Measurements from ENCODE around the gene ARPP21.

Gene ARPP21

DNA sequence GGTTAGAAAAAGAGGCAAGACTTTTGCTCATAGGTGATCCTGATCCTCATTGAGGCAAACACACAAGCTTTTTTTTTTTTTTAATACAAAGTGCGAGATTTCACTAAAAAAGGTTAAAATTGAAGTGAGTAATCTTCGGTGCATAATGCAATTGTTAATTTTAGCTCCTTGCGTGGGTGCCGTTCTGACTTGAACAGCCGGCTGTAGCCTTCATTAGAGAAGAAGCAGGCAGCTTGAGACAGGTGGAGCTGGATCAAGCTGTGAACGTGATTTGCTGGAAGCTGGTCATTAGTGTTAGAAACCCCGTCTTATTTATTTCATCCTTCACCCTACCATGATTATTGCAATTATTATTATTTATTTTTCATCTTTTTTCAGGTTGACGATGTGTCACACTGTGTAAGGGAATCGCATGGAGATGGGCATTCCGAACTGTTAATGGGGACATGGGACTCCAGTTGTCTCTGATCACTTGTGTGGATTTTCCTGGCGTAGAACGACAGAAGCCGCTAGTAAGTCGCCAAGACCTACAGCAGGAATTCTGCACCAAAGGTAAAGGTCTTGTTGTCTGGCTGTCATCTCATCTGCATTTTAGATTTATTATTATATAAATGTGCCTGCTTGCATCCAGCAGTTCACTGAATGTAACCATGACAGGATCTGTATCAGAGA lies 40.2 kb downstream of the ARPP21 start:
- no peak for DNase-seq

DNA sequence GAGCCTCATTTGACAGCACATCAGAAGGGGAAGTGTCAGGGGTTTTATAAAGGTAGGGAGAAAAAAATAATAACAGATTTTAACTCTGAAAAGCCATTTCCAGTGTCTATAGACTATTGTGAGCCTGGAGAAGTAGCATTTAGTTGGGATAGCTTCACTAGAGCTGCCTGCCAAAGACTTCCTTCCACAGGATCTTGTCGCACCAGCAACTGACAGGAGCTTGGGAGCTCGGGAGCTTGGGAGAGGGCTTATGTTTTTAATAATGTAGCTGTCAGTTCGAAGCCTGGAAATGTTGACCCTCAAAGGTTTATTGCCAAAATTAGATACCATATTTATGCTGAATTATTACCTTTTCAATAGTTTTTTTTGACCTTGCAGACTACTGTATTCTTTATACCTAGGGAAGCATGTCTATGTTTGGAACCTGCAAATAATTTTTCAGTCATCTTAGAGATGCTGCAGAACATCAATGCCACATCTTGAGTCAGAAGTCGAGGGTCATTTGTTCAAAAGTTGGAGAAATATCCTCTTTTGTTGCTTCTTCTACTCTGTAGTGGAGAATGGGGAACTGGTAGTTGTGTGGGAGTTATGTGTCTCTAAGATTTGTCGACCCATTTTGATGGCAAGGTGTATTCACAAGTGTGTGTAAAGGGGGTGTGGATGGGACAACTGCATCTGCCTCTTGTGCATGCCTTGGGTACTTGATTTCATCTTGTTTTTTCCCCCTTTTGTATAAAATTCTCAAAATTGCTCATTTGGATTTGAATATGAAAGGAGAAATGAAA lies 41.7 kb downstream of the ARPP21 start:
- DNase-seq, result no peak

DNA sequence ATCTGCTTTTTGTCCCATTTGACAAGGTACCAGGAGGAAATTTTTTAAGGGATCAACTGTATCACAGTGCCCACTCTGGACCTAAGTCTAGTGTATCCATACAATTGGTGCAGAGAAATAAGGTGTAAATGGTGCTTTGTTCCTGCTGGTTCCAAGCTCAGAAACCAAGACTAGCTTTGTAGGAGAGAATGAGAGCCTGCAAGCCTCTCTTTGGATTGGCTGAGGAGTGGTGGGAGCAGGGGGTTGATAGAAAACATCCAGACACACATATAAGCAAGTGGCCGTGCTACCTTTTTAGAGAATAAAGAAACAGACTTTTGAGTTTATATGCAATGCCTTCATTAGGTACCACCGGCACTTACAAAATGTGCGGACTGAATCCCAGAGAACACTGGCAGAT lies 45.8 kb downstream of the ARPP21 start:
- DNase-seq, result no peak

DNA sequence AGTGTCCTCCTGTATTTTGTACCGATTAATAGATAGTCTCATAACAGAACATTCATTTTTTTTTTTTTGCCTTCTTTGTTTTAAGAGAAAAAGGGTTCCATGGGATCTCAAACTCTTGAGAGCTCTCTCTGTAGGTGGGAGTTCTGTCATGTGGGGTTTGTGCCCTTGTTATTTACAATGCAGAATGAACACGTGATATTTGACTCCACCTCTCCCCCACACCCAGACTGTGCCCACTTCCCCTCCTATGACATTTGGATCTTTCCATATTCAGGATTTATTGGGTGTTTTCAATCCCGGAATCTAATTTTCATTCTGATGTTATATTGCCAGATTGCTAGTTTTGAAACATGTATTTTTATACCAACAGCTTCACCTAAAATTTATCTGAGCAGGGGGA lies 49.5 kb downstream of the ARPP21 start:
- DNase-seq, result no peak

DNA sequence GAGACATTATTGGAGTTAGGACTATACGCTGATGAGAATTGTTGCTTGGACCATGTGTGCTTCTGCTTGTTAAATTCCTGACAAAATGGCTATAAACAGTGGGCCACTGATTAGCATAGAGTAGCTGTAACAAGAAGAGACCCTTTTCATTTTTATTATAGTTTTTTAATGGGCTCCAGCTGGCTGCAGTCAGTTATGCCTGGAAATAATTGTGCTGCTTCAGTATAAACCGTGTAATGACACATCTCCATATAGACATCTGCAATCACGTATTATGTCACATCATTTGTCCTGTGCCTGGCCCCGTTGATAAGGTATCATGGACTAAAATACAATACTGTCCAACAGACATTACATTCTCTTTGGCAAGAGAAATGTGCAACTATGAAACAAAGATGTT lies 50.9 kb downstream of the ARPP21 start:
- no peak for DNase-seq

DNA sequence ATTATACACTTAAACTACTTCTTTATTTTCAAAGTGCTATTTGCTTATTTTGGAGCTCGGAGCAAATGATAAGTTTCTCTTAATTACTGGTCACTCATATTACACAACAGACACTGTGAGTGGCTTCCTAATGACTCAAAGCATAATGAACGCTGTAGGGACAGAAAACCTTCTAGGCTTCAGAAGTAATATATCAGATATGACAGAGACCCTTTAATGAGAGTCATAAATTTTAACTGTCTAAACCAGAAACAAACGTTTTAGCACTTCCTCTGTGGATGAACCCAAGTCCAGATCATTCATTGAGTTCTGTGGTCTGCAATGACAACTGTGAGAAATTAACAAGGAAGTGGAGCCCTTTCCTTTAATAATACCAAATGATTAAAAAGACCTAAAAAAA lies 66.6 kb downstream of the ARPP21 start:
- DNase-seq, result no peak

DNA sequence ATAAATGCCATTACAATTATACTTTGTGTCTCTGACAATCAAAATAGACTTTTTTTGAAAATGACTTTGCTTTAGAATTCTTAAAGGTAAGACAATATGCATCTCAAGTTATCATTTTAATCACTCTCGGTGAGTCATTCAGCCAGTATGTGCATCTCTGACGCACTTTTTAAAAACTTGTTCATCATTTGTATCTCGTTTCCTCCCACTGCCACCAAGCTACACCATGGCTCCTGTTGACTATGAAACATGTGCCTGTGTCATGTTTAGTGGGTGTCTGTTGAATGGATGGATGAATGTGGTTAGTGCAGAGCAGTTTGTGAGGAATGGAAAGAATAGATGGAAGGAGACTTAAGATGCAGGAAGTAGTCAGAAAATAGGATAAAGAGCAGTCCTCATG lies 68.6 kb downstream of the ARPP21 start:
- no peak for DNase-seq

DNA sequence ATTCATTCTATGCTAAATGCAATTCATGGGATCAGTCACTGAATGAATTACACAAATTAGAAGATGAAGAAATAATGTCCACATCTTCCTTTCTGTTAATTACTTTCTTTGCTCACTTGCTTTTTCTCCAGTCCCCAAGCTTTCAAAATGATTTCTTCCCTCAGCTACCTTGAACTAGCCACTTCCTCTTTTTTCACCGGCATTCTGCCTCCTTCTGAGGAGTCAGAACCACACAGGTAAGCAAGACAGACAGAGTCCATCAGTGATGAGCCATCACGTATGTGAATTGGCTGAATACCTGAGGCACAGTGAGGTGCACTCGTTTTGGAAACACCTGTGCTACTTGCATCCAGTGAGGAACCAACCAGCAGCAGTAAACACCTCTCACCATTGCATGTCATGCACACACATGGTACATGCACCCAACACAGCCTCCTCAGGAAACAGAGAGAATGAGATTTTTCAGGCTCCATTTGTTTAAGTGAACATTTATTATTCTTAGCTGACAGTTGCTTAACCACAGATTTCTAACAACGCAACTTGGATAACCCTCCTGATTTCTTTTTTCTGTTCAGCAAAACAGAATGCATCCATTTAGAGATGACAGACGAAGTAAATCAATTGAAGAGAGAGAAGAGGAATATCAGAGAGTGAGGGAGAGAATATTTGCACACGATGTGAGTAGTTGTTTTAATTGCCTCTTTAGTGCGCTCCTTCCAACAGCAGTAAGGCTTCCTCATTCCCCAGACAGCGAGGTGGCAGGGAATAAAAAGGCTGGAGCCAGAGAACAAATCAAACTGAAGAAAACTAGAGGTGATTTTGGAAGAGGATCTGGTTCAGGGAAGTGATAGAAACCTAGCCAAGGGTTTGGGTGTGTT lies 69.3 kb downstream of the ARPP21 start:
- no peak for DNase-seq

DNA sequence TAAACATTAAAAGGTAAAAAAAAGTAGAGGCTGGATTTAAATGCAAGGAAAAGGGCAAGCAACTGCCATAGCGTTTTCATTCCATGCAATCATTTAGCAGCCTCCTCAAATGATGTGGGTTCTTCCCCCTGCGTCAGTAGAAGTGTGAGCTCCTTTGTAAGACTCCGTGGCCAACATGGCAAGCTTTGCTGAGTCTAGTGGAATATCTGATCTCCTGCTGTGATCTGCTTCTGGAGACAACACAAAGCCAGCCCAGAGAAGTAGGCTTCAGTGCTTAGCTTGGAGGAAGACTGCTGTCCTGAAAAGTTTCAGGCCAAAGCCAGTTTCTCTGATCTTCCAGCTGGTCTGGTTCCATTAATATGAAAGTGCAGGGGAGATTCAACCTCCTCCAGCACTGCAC lies 70.4 kb downstream of the ARPP21 start:
- no peak for DNase-seq

DNA sequence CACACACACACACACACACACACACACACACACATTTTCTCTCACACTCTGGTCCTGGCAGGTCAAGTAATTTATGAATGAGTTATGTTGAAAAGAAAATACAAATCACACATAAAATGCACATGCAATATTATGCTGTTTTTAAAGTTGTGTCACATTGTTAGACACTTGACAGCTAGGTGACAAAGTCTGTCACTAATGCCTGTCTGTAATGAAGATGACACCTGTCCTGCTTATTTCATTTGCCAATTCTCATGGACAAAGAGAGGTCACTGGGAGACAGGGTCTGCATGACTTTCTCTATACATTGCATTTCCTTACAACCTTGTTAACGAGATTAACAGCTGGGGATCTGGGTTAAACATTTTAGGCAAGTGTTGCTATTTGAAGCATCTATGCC lies 71.2 kb downstream of the ARPP21 start:
- no peak for DNase-seq

DNA sequence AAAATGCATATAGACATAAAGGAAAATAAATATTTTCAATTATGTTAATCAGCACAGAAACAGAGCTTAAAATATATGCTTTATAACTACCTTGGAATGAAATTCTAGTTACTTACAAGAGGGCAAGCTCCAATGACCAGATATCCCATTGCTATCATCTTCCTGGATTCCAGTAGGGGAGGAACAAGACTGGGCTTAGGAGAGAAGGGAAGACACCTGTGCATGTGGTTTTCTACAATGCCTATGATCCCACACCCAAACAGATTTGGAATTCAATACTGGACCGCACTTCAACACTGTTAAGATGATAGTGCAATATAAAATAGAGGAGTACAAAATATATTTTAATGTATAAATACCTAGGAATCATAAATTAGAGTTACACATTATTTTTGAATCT lies 79.6 kb downstream of the ARPP21 start:
- DNase-seq, result no peak

DNA sequence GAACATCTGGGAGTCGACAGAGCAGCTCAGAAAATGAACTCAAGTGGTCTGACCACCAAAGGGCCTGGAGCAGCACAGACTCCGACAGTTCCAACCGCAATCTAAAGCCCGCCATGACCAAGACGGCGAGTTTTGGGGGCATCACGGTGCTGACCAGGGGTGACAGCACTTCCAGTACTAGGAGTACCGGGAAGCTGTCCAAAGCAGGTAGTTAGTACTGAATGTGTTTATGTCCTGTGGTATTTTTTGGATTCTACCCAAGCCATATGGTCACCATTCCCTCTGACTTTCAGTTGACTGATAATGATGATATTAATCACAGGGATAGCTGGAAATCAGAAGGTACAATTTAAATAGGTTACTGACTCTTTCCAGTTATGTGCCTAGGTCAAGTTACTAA lies 82.3 kb downstream of the ARPP21 start:
- no peak for DNase-seq

DNA sequence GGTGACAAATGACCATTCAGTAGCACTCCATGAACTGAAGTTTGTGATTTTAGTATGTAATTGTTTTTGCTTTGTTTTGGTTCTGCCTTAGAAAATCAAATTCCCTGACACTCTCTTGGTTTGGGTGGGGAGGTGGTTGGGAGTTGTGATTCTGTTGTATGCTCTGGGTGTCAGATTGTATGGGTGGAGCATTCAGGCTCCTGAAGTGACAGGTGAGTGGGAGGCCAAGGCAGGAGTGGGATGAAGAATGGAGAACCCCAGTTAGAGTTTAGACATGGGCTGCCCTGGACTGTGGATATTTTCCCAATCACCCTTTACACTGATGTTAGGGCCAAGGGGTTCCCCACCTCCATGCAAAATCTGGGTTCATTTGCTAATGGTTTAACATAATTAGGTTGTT lies 83.6 kb downstream of the ARPP21 start:
- DNase-seq, result no peak

DNA sequence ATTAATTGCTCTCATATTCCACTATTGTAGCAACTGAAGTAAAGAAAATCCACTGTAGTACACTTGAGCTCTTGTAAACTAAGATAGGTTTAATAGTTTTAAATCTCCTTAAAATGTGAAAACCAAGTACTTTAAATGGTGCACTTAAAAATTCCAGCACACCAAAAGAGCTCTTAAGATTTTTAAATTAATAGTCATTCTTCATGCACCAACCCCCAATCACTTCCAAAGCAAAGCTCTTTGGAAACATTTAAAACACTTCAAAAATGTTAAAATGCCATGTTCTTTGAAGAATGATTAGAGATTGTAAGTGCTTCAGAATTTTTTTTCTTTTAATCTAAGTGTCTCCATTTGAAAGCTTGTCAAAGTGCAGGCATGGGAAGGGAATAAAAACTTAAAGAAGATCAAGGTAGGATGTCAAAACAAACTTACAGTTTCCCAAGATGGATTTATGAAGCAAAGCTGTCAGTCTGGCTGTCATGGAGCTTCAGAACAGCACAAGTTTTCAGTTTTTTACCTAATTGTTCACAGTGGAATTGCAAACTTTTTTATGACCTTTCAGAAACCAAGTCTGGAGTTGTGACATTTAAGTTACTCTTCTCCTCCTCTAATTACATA lies 84.3 kb downstream of the ARPP21 start:
- no peak for DNase-seq

DNA sequence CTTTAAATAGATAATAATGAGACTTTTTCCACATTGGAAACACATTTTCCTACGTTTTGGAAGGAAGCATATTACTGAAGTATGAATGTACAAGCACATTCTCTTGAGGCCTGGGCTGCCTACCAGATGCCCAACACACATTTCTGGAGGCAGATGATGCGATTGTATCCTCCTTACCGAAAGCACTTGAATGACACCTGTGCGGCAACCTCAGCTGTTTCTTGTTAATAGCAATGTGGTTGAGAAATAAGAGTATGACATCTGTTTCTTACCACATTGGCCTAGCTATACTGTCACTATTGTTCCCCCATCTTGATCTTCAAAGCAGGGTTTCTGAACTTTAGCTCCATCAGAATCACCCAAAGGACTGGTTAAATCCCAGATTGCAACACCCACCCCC lies 84.8 kb downstream of the ARPP21 start:
- no peak for DNase-seq

DNA sequence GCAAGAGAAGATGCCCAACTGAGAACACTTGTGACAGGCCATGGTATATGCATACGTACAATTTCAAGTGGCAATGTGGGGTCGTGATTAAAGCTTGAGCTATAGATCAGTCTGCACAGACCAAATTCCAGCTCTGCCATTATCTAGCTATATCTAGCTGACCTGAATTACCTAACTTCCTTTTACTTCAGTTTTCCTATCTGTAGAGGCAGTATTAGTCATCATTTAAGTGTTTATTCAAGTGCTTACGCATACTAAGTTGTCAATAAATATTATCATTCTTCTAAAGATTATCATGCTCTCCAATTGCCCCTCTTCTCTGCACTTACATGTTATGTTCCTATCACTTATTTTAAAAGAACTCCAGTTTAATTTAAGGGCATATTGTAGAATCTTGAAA lies 87.9 kb downstream of the ARPP21 start:
- DNase-seq, result no peak

DNA sequence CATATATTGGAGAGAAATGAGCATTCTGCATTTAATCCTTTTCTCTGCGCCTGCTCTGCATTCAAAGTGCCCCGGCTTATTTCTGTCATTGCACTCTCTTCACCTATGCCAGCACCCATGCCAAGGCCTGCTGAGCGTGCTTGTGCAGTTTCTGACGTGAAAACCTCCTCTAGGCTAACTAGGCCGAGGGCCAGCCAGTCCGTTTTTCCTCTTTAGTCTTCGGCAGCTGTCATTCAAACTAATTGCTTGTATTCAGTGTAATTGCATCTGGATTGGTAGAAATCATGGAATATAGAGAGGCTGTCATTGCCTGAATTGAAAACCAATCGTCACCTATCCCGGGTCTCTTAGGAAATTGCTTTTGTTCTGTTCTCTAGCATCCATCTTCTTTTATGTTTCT lies 94.0 kb downstream of the ARPP21 start:
- DNase-seq, result no peak

DNA sequence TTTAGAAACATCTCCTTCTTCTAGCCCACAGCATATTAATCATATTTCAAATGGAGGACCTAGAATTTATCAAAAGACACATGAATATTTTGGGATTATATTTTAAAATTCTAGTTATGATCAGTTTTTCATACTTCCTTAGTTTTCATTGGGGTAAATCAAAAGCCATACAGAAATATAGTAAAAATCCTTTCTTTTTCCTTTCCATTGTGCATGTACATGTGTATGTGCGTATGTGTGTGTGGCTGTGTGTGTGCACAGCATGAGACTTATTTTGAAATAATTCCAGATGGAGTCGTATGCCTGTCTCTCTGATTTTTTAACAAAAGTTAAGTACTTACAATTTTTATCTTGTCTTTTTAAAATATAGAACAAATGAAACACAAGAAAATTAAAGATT lies 94.5 kb downstream of the ARPP21 start:
- DNase-seq, result no peak

DNA sequence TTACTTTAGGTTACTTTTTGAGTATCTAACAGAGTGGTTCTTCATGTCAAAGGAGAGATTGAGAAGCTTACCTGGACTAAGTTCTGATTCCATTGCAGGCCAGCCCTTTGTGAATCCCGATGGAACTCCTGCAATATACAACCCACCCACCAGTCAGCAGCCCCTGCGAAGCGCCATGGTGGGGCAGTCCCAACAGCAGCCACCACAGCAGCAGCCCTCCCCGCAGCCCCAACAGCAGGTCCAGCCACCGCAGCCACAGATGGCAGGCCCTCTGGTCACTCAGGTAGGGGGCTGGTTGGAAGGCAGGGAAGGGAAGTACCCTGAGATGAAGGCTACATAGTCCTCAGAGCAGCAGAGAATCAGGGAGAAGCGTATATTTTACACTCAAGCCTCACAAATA lies 97.8 kb downstream of the ARPP21 start:
- no peak for DNase-seq

DNA sequence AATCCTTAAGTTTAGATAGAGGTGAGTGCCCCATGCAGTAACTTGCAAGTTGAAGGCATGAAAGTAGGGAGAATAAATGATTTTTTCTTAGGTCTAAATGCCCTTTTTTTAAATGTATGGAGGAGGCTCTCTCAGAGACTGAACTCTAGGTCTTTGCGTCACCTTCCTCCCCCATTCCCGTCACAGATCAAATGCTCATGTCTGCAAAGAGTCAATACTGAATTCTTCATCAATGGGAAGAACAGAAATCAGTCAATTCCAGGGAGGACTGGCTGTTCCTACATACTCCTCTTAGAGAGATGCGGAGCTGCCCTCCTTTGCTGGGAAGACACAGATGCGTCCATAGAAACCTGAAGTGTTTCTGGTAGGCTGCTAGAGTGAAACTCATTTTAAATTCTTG lies 98.2 kb downstream of the ARPP21 start:
- DNase-seq, result no peak

DNA sequence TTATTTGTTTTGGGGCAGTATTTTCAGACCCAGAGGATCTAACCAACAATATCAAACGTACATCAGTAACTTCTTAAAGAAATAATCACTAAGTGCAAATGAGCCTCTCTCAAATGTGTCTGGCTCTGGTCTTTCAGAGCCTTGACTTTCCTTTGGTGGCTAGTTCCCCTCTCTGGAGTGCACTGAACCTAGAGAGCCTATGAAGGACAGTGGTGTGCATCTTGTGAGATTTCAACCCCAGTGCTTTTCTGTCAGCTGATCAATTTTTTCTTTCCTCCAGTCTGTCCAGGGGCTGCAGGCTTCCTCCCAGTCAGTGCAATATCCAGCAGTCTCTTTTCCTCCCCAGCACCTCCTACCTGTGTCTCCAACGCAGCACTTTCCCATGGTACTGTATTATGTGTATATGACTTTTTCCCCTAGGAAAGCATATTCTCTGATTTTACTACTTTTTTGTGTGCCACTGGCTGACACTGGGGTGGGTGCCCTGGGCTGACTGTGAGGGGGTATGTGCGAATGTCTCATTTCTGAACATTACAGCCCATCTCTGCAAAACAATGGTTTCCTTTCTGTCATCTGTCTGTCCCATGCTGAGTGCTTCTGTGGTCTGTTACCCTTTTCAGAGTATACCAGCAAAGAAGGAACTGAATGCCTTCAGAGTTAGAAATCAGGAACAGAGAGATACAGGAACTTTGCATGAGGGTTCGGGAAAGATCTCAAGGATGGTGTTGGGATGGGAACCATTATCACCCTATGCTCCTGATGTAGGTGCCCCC lies 98.8 kb downstream of the ARPP21 start:
- DNase-seq, result no peak

DNA sequence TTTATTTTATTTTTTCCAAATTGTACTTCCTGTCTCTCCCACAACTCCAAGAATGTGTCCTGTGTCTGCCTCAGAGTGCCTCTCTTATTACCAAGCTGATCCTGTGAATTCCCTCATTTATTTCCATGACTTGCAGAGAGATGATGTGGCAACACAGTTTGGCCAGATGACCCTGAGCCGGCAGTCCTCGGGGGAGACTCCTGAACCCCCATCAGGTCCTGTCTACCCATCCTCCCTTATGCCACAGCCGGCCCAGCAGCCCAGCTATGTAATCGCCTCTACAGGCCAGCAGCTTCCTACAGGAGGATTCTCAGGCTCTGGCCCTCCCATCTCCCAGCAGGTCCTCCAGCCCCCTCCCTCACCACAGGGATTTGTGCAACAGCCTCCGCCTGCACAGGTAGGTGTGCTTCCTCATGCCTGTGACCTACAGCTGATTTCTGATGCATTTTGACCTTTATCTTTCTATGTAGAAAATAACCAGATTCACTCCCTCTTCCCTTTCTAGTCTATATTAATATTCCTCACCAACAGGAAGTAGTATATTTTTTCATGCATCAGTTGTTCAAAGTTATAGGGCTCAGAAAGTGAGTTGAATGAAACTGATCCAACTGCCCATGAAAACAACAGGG lies 100.0 kb downstream of the ARPP21 start:
- no peak for DNase-seq

All from EL (cell line).